NCI-H2227 treated with DMSO at 0.1 percent for 48 hours (cell line): Measurements from ENCODE around the gene BICDL1.
A peak's percentile ranks its signal among the peaks of the same experiment; 100 is the strongest.

ENCODE experiments used
- DNase-seq: peaks from one replicate; lab custom pipeline; 2025; lab: John Stamatoyannopoulos, UW

Gene BICDL1

GRCh38 chr12:120081641-120082040, 92.6 kb downstream of the BICDL1 start:
- no peak for DNase-seq

GRCh38 chr12:120085920-120086645, 97.0 kb downstream of the BICDL1 start:
- no peak for DNase-seq

GRCh38 chr12:120086801-120087621, 98.0 kb downstream of the BICDL1 start:
- peak; percentile 98 for DNase-seq

GRCh38 chr12:120089105-120089504, 100.1 kb downstream of the BICDL1 start:
- DNase-seq = no peak

- DNase-seq = no peak
Observed at GRCh38 chr12:120089796-120090195, 100.8 kb downstream of the BICDL1 start.

- DNase-seq = no peak
Observed at GRCh38 chr12:120090206-120090605, 101.2 kb downstream of the BICDL1 start.

- no peak for DNase-seq
Observed at GRCh38 chr12:120090626-120091295, 101.7 kb downstream of the BICDL1 start.

GRCh38 chr12:120091371-120092090, 102.5 kb downstream of the BICDL1 start:
- peak; percentile 11 for DNase-seq

- no peak for DNase-seq
Observed at GRCh38 chr12:120092551-120093335, 103.7 kb downstream of the BICDL1 start.

GRCh38 chr12:120093336-120093591, 104.2 kb downstream of the BICDL1 start:
- DNase-seq = no peak

- peak; percentile 83 for DNase-seq
Observed at GRCh38 chr12:120093592-120094355, 104.7 kb downstream of the BICDL1 start.

GRCh38 chr12:120094485-120094884, 105.4 kb downstream of the BICDL1 start:
- DNase-seq = no peak

GRCh38 chr12:120095331-120095730, 106.3 kb downstream of the BICDL1 start:
- DNase-seq = no peak

GRCh38 chr12:120095736-120096135, 106.7 kb downstream of the BICDL1 start:
- no peak for DNase-seq

- DNase-seq = no peak
Observed at GRCh38 chr12:120096671-120097202, 107.7 kb downstream of the BICDL1 start.

- DNase-seq = no peak
Observed at GRCh38 chr12:120098756-120099470, 109.9 kb downstream of the BICDL1 start.

- DNase-seq = no peak
Observed at GRCh38 chr12:120099738-120100137, 110.7 kb downstream of the BICDL1 start.

- DNase-seq = no peak
Observed at GRCh38 chr12:120100630-120101029, 111.6 kb downstream of the BICDL1 start.

GRCh38 chr12:120101182-120101581, 112.1 kb downstream of the BICDL1 start:
- DNase-seq = no peak

GRCh38 chr12:120101617-120102016, 112.6 kb downstream of the BICDL1 start:
- DNase-seq = no peak
